SHP77 (cell line): ENCODE results near the gene PPFIBP1.
"Not testable (repeated sequence)": the region's sequence is repeated elsewhere in the genome, so short reads cannot be mapped to it uniquely, and the experiment has no call there.

Experiments
- DNase-seq, 2 experiments: peaks; one replicate each; lab custom pipeline; 2025; lab: John Stamatoyannopoulos, UW

The PPFIBP1 gene

DNA sequence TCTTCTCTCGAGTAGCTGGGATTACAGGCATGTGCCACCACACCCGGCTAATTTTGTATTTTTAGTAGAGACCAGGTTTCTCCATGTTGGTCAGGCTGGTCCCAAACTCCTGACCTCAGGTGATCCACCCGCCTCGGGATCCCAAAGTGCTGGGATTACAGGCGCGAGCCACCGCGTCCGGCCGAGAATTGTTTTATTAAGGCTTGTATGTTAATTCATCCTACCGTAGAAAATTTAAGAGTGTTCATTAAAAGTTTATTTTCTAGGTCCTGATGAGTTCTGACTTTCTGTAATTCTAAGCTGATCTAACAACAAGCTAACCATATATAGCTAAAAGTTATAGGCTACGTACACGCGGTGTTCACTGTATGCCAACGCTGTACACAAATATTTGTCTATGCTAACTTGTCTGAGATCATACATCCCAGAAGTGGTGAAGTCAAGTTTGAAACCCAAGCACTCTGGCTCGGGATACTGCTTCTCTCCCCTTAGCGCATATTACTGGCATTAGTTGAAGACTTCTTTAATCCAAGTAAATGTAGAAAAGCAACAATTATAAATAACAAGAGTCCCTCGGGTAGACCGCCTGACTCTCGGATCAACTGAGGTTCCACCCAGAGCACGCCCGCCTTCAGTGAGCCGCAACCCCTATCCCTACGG is 186.1 kb downstream of the PPFIBP1 start:
- peak; percentile 56 to 58 for DNase-seq

DNA sequence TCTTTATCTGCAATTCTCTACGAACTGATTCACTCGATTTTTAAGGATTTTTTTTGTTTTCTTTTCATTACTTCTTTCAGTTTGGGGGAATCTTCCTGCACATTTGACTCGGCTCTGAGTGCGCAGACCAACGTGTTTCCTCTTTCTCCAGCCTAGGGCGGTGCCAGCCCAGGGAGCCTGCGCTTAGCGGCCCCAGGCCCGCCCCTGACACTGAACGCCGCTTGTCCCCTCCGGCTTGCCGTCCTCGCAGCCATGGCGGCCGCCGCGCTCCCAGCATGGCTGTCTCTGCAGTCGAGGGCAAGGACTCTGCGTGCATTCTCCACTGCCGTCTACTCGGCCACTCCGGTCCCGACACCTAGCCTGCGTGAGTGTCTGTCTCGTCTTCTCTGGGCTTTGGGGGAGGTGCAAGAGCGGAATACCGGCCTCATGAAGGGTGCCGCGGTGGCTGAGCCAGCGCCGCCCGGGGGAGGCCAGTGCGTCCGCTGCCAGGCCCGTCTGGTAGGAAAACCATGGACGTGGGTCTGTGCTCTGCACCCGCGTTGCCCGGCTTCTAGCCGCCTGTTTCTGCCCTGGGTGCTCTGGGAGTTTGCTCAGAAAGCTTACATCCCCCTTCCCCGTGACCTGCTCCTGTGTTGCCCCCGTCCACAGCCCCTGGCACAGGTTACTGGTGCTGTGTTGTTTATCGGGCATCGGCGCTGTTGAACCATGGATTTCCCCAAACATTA is 186.7 kb downstream of the PPFIBP1 start, which contains the start of gene MRPS35:
TSS of gene MRPS35 (plus strand) at position 241 of the 725 bp plus-strand sequence. CDS start at position 253, 12 bp downstream.
- DNase-seq, result peak; percentile 82 to 93

DNA sequence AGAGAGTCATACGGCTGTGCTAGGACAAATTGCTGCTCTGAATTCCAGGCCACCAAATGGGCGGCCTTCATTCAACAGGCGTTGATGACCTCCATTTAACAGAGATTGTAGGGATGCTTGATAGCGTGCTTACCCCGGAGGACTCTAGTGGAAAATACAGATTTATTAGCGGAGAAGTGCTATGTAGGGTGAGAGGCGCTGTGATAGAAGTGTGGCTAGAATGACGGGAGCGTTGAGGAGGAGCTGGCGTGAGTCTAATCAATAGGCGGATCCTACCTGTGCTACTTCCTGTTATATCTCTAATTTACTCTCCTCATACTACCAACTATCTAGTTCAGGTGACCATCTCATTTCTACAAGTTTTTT is 187.3 kb downstream of the PPFIBP1 start:
- peak in 1 of 2 experiments; percentile 28 for DNase-seq

DNA sequence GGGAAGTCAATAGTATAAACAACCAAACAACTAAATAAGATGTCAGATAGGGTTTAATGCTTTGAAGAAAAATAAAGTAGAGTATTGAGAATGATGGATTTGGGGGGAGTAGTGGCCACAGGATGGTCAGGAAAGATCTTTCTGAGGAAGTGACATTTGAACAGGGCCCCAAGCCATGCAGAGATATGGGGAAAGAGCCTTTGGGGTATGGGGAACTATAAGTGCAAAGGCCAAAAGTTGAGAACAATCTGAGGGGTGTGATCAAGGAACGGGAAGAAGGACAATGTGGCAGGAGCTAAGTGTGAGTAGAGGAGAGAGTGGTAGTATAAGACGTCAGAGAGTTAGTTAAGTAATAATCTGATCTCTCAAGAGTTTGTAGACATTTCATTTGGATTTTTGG is 188.0 kb downstream of the PPFIBP1 start:
- DNase-seq, result no peak

DNA sequence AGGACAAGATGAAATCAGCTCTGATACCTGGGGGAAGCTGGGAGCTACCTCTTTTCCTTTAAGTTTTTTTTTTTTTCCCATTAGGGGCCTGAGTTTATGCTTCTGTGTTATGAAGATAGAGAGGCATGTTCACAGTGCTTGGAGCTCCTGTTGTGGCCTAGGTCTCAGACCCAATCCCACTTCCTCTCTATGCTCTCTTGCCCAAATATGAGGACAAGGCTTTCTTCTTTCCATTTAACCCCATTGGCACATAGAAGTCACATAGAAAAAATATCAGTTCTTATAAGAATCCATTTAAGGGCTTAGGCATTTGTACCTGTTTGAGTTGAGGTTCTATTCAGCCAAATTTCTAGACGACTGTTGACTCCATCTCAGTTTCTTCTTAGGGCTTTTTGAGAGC is 199.2 kb downstream of the PPFIBP1 start:
- DNase-seq, result no peak

DNA sequence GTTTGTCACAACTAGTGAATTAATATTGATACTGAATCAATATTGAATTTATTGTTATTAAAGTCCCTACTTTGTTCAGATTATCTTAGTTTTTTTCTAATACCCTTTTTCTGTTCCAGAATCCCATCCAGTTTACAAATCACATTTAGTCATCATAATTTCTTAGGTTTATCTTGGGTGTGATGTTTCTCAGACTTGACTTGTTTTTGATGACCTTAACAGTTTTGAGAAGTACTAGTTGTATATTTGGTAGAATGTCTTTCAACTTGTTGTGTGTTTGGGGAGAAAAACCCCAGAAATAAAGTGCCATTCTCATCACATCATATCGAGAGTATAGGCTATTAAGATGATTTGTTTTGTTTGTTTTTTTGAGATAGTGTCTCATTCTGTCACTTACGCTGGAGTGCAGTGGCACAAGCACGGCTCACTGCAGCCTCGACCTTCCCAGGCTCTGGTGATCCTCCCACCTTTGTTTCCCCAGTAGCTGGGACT is 206.1 kb downstream of the PPFIBP1 start:
- DNase-seq, result no peak

DNA sequence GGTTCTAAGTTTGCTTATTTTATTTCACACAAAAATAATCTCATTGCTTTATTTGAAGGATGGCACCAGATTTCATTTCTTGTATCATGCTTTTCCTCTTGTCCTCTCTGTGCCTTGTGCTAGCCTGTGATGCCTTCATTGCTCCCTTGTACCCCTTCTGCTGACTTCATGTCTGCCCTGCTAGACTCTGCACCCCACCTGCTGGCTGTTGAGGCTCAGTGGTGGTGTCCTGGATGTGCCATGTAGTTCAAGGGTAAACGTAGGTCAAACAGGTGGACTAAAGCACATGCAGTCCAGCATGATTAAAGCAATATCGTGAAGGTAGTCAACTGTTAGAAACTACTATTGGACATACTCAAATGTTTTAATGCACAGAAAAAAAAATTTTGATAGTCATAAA is 208.3 kb downstream of the PPFIBP1 start:
- peak; percentile 70 to 71 for DNase-seq

DNA sequence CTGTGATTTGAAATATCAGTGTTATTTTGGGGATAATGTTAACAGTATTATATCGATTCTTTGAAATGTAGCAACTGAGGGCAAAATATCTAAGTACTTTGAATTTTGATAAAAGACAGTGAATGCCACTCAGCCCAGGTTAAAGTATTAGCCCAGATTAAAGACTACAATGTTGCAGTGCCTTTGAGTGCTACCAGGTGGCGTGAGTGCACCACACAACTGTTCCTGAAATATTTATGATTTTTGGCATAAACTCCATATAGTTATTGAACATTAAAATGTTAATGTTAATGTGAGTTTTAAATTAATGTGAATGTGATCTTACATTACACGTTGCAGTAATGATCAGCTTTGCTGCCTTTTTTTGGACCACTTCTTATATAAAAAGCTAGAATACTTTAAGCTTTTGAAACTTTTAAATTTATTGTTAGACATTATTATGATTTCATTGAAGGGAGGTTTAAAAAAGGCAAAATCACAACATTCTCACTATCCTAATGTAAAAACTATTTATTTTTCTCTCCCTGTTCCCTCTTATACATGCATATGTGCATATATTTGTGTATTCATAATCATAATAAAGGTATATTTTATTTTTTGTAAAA is 209.1 kb downstream of the PPFIBP1 start:
- peak; percentile 17 to 31 for DNase-seq

DNA sequence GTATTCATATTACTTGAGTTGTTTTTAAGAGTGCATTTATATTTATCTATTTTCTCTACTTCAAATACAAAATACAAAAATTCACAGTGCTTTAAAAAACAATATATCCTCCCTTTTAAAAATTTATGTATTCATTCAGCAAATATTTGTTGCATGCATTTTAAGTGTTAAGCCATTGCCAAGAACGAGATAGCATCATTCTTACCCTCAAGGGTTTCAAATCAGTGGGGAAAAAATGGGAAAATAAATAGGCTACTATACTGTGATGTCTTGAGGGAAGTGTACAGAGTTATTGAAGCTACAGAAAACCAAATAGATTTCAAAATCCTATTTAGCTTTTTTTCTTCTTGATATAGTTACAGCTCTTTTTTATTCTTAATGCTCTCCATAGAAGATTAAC is 209.8 kb downstream of the PPFIBP1 start:
- no peak for DNase-seq

DNA sequence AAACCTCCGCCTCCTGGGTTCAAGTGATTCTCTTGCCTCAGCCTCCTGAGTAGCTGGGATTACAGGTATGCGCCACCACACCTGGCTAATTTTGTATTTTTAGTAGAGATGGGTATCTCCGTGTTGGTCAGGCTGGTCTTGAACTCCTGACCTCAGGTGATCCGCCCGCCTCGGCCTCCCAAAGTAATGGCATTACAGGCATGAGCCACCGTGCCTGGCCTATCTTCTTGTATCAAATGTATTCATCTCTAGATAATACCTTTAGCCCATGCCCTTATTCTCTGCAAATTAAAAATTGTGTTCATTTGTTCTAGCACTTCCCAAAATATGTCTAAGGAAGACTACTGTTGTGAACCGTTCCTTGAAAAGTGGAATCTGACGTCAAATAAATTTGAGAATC is 210.3 kb downstream of the PPFIBP1 start:
- DNase-seq, result not testable (repeated sequence)

DNA sequence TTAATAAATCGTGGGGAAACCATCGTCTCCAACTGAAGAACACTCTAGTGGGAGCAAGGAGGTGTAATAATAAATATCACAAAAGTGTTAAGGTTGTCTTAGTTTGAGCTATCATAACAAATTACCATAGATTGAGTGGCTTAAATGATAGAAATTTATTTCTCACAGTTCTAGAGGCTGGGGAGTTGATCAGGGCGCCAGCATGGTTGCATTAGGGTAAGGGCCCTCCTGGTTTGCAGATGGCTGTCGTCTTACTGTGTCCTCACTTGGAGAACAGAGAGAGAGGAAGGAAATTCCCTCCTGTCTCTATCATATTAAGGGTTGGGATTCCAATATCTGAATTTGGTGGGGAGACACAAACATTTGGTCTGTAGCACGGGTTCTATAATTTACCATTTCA is 219.6 kb downstream of the PPFIBP1 start:
- no peak for DNase-seq
